IMR-90 (cell line): ENCODE measurements around the gene ANG.

Experiments
- CHD1 ChIP-seq: IDR thresholded peaks from 2 replicates; pipeline ENCODE4 v1.6.1; 2012; ENCODE audit warnings: low read depth, low read length, improper control_type of control experiment
- CTCF ChIP-seq: conservative IDR thresholded peaks from 2 replicates; pipeline ENCODE4 v1.5.1; 2012; ENCODE audit warnings: mild to moderate bottlenecking, low read depth, low read length, improper control_type of control experiment
- ELK1 ChIP-seq: fragments of 150-350 bp; IDR thresholded peaks from 2 replicates; pipeline ENCODE4 v1.6.1; 2016; ENCODE audit warnings: low read depth, mild to moderate bottlenecking, low read length, moderate library complexity, borderline replicate concordance
- MAZ ChIP-seq: IDR thresholded peaks from 2 replicates; pipeline ENCODE4 v1.6.1; 2012; ENCODE audit warnings: low read depth, mild to moderate bottlenecking, low read length, improper control_type of control experiment, moderate library complexity, borderline replicate concordance
- MXI1 ChIP-seq: IDR thresholded peaks from 2 replicates; pipeline ENCODE4 v1.6.1; 2012; ENCODE audit warnings: low read depth, mild to moderate bottlenecking, low read length, moderate library complexity, borderline replicate concordance
- POLR2A ChIP-seq: IDR thresholded peaks from 2 replicates; pipeline ENCODE4 v1.6.1; 2012; ENCODE audit warnings: mild to moderate bottlenecking, low read depth, low read length
- RAD21 ChIP-seq: IDR thresholded peaks from 2 replicates; pipeline ENCODE4 v1.6.1; 2012; ENCODE audit warnings: low read length, improper control_type of control experiment
- RCOR1 ChIP-seq: IDR thresholded peaks from 2 replicates; pipeline ENCODE4 v1.6.1; 2012; ENCODE audit warnings: mild to moderate bottlenecking, low read length, improper control_type of control experiment; ENCODE audit not compliant: insufficient replicate concordance
- RFX5 ChIP-seq: IDR thresholded peaks from 2 replicates; pipeline ENCODE4 v1.8.0; 2012; ENCODE audit warnings: low read depth, mild to moderate bottlenecking, low read length, moderate library complexity
- USF2 ChIP-seq: fragments of 150-350 bp; IDR thresholded peaks from 2 replicates; pipeline ENCODE4 v1.6.1; 2017; ENCODE audit warnings: mild to moderate bottlenecking, antibody characterized with exemption, low read length, low read depth

- TF ChIP-seq CTCF = peak; percentile 88
- no peak for TF ChIP-seq USF2
- no peak for TF ChIP-seq MXI1
- TF ChIP-seq CHD1 = no peak
- TF ChIP-seq POLR2A = no peak
- no peak for TF ChIP-seq RFX5
- no peak for TF ChIP-seq MAZ
- no peak for TF ChIP-seq RCOR1
- no peak for TF ChIP-seq ELK1
- peak; percentile 82 for TF ChIP-seq RAD21
Observed at GRCh38 chr14:20690848-20691640, 2.5 kb downstream of the ANG start.
